ENCODE results near the gene UGT2B7. TPM values are rescaled to one million over a fixed set of nuclear protein-coding genes. Genes with fewer than 3 reads are reported as not detected.
A peak's percentile ranks its signal among the peaks of the same experiment; 100 is the strongest.

The UGT2B7 gene
- polyA plus RNA-seq, 1 of the 3 experiments (the other 2 are of a cell fraction): not detected

GRCh38 chr4:69092190-69092589 lies 4.1 kb upstream of the UGT2B7 start (continued):
- TF ChIP-seq POLR2AphosphoS5 (IDR thresholded peaks at IDR 0.05; ENCODE audit: low read depth, low read length) (no peak), ELF1 (IDR thresholded peaks at IDR 0.05) (no peak), MXI1 (IDR thresholded peaks at IDR 0.05; ENCODE audit: low read depth, low read length) (no peak), FOXJ3 (CRISPR knock-in tag; IDR thresholded peaks at IDR 0.05) (no peak), ZBTB33 (IDR thresholded peaks at IDR 0.05; ENCODE audit: borderline replicate concordance, low read depth) (no peak), RCOR1 (IDR thresholded peaks at IDR 0.05; ENCODE audit: low read length) (no peak)

GRCh38 chr4:69092980-69093568 lies 3.2 kb upstream of the UGT2B7 start:
- Histone ChIP-seq H3K36me3 (replicated peaks in 1 of 2; ENCODE audit: control insufficient read depth in 1 of 2, insufficient read depth in 2 of 2, low read length in 1 of 2) (no peaks in the 10 kb centered on the region), H3K79me2 (ENCODE audit: insufficient read depth) (no peaks in the 10 kb centered on the region), H3K27ac (ENCODE audit: low read depth in 2 of 2, low read length in 1 of 2) (no peak overlapping the region), H3K9me3 (no peaks in the 10 kb centered on the region), H3F3A (replicated peaks; ENCODE audit: insufficient read depth) (peaks cover 3% of the 10 kb centered on the region), H3K4me1 (ENCODE audit: control insufficient read depth in 1 of 2, insufficient read depth in 2 of 2, low read depth in 1 of 2, low read length in 1 of 2) (no peaks in the 10 kb centered on the region), H3K9me2 (no peaks in the 10 kb centered on the region), H3K4me2 (no peak overlapping the region), H3K9ac (no peak overlapping the region), H2AFZ (ENCODE audit: low read depth) (0 out of 2 replicates have a peak overlapping the region, but pooled peaks have one; percentile 25), H3K4me3 (ENCODE audit: low read depth in 2 of 2, low read length in 1 of 2) (no peak overlapping the region), H3K27me3 (ENCODE audit: insufficient read depth) (no peaks in the 10 kb centered on the region), H4K20me1 (ENCODE audit: insufficient read depth) (no peaks in the 10 kb centered on the region)
- TF ChIP-seq TAF1 (IDR thresholded peaks at IDR 0.05; ENCODE audit: borderline replicate concordance, low read depth, low read length) (no peak), CHD2 (IDR thresholded peaks at IDR 0.05; ENCODE audit: low read length, partially characterized antibody) (no peak), TCF12 (IDR thresholded peaks at IDR 0.05) (no peak), YY1 (IDR thresholded peaks at IDR 0.05; ENCODE audit: low read depth) (no peak), JUND (IDR thresholded peaks at IDR 0.05) (no peak), FOXJ3 (CRISPR knock-in tag; IDR thresholded peaks at IDR 0.05) (no peak), SIN3A (IDR thresholded peaks at IDR 0.05; ENCODE audit: borderline replicate concordance, low read depth, low read length) (no peak), EP300 (IDR thresholded peaks at IDR 0.05; ENCODE audit: borderline replicate concordance in 1 of 2, low read depth in 1 of 2, low read length in 1 of 2) (no peak), CTCF (IDR thresholded peaks at IDR 0.05) (no peak), TEAD4 (IDR thresholded peaks at IDR 0.05; ENCODE audit: borderline replicate concordance, insufficient read depth) (no peak), REST (IDR thresholded peaks at IDR 0.05; ENCODE audit: low read depth, low read length) (no peak), NFIC (IDR thresholded peaks at IDR 0.05; ENCODE audit: borderline replicate concordance) (no peak), ZBTB33 (IDR thresholded peaks at IDR 0.05; ENCODE audit: borderline replicate concordance, low read depth) (no peak)
- POLR2A ChIA-PET: no interaction called here
- WGBS (ENCODE audit: low lambda C conversion rate): 6% methylated on average over 4 of the region's 6 CpGs
- CTCF ChIA-PET: no interaction called here
- no peak for DNase-seq

Measured in SK-N-SH (cell line).